ENCODE results near the gene MRTFA.
A peak's percentile ranks its signal among the peaks of the same experiment; 100 is the strongest.
"Not testable (repeated sequence)": the region's sequence is repeated elsewhere in the genome, so short reads cannot be mapped to it uniquely, and the experiment has no call there.

MRTFA gene

GRCh38 chr22:40547729-40548143 is 88.8 kb downstream of the MRTFA start:
- no peak for DNase-seq

- DNase-seq: no peak
Observed at GRCh38 chr22:40544758-40545157, 91.8 kb downstream of the MRTFA start.

DNA sequence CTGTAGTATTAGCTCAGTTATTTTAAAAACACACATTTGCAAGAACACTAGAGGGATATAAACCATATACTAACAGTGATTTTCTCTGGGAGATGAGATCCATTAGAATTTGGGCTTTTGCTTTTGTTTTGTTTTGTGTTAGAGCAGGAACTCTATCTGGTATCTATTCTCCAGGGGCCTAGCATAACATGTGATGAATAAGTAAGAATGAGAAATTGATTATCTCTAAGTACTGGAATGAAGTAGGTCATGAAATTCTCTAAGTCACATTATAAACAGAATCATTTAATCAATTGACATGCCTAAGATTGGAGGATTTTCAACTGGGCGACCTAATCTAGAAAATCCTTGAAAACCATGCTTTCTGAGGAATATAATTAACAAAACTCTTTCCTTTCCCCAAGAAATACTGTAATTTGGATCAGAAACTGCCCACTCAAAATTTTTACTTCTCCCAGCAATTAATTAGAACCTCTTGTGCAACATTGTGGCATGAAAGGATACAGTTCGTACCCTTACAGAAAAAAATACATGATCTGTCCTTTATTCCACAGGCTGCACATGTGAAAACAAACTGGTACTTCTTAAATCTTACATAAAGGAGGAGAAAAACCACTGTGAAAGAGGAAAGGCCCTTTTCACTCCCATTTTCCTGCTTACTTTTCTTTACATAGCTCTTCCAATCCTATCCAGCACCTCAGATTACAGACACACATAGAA is 93.5 kb downstream of the MRTFA start:
- DNase-seq: no peak

GRCh38 chr22:40541300-40541699 is 95.2 kb downstream of the MRTFA start:
- no peak for DNase-seq

DNA sequence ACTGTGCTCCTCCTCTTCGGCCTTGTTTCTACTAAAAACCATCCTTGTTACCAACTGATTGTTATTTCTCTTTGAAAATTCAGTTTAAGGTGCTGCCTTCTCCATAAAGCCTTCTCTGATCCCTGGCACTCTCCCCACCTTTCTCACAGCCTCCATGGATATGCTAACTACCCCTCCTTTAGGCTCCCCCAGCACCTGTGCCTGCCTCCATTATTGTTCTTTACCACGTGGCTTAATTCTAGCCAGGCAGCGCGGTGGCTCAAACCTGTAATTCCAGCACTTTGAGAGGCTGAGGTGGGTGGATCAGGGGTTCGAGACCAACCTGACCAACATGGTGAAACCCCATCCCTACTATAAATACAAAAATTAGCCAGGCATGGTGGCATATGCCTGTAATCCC is 96.3 kb downstream of the MRTFA start:
- no peak for DNase-seq

GRCh38 chr22:40536149-40536548 is 100.4 kb downstream of the MRTFA start:
- not testable (repeated sequence) for DNase-seq

GRCh38 chr22:40535642-40536041 is 100.9 kb downstream of the MRTFA start:
- DNase-seq: no peak

DNA sequence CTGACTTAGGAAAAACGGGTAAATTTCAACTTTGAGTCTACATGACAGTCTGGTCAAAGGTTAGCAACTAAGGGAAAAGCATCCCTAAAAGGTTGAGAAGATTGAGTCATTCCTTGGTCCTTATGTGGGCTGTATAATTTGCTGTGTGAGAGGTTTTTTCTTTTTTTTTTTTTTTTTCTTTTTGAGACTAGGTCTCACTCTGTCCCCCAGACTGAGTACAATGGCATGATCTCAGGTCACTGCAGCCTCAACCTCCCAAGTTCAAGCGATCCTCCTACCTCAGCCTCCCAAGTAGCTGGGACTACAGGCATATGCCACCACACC is 101.4 kb downstream of the MRTFA start:
- DNase-seq: no peak

- no peak for DNase-seq
Observed at GRCh38 chr22:40534379-40535188, 101.9 kb downstream of the MRTFA start.

DNA sequence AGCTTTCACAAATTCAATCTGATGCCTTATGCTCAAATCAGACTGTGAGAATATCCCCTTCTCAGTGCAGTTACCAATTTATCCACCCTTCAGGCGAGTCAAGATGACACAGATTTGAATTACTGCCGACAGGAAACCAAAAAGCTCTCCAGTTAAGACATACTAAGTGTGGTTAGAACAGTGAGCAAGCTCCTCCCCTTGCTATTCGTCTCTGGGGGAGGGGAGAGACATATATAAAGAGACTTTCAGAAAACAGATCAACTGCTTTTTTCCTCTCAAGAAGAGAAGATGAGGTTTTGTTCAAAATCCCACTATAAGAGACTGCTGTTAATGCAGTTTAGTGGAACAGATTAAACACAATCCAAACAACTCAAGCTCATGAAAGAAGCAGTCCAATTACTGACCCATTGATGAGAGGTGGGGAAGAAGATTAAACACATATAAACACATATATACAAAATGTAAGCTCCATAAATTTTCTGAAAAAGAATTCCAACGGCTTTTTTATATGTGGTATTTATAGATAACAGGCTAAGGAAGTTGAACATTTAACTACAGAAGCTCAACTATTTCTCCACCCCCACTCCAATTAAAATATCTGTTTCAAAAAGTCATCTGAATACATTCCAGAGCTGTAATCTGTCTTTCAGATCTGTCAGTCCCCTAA is 102.7 kb downstream of the MRTFA start:
- DNase-seq: peak; percentile 41

GRCh38 chr22:40531951-40532900 is 104.3 kb downstream of the MRTFA start:
- DNase-seq: no peak

DNA sequence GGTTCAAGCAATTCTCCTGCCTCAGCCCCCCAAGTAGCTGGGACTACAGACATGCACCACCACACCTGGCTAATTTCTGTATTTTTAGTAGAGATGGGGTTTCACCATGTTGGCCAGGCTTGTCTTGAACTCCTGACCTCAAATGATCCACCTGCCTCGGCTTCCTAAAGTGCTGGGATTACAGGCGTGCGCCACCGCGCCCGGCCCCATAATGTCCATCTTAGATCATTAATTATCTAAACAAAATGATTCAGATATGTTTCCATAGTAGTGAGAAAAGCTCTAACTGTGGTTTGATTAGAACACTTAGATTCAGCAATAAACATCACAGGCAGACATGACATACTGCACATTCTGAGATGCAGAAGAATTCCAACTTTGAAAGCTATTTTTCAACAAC is 106.1 kb downstream of the MRTFA start:
- DNase-seq: not testable (repeated sequence)

GRCh38 chr22:40529821-40530220 is 106.7 kb downstream of the MRTFA start:
- DNase-seq: no peak

DNA sequence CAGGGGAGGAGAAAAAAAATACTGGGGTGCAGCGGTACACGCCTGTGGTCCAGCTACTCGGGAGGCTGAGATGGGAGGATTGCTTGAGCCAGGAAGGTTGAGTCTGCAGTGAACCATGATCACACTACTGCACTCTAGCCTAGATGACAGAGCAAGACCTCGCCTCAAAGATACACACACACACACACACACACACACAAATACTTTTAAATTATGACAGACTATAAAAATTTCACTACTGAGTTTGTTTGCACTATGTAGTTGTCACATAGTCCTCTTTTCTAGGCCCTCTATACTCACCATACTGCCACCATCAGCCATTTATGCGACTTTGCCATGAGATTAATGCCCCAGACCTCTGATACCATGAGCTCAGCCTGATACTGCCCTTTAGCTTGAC is 109.6 kb downstream of the MRTFA start:
- DNase-seq: no peak

DNA sequence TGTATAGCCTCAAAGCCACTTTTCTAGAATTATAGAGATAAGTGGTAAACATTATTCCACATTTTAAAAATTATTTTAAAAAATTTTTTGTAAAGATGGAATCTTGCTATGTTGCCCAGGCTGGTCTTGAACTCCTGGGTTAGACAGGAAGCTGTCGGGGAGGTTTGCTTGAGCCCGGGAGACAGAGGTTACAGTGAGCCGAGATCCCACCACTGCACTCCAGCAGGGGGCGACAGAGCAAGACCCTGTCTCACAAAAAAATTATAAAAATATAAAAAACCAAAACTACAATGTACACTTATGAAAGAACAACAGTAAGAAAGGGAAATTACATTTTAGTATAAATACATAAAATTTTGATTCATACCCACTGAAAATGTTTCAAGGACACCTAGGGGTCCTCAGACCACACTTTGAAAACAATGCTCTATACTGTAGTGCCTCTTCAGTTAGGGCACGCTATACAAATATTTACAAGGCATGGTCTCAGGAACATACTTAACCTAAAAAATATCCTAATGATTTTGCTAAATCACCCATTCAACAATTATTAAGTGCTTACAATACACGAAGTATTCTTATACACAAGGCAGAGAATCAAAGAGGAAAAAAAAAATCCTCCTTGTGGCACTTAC is 111.2 kb downstream of the MRTFA start:
- peak; percentile 72 for DNase-seq

GRCh38 chr22:40524392-40525249 is 111.9 kb downstream of the MRTFA start:
- DNase-seq: no peak

GRCh38 chr22:40522141-40522540 is 114.4 kb downstream of the MRTFA start:
- no peak for DNase-seq

GRCh38 chr22:40521046-40521445 is 115.5 kb downstream of the MRTFA start:
- DNase-seq: no peak

- no peak for DNase-seq
Observed at GRCh38 chr22:40520562-40520961, 116.0 kb downstream of the MRTFA start.

DNA sequence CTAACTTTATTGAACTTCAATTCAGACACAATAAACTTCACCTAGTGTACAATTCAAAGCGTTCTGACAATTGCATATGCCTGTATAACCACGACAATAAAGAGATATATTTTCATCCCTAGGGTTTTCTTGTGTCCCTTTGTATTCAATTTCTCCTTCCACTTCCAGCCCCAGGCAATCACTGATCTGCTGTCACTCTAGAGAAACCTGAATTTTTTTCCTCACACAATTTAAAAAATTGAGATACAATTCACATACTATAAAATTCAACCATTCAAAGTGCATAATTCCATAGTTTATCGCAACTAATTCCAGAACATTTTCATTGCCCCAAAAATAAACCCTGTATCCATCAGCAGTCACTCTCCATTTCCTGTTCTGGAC is 116.6 kb downstream of the MRTFA start:
- no peak for DNase-seq

DNA sequence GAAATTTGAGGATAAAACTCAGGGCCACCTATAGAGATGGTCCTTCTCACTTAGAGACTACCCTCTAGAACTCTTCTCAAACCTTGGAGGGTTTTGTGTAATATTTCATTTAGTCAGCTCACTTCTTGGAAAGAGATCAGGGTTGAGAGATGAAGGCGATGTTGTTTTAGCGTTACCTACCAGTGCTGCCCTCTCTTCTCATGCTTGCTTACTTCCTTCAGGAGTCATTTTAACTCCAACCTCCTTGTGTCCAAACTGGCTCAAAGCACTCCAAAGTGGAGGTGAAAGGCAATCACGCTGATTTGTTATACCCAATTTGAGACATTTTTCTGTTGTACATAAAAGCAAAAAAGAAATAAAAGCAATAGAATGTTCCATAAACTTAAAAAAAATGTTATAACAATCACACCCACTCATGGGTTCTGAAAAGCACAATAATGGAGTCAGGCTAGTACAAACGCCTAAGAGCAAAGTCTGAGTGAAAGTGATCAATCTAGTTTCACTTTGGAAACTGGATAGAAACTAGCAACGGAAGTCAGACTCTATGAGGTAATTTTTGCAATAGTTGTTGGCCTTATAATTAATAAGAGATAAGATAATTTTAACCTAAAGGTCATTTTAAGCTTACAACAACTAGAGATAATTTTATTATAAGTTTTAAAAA is 117.1 kb downstream of the MRTFA start:
- no peak for DNase-seq

All from activated naive CD4-positive, alpha-beta T cell treated with Interleukin-2 at 50 U/mL for 16 hours (primary cell).